COLO668 (cell line): ENCODE measurements around the gene PPP2R3B.
"Not testable (repeated sequence)": the region's sequence is repeated elsewhere in the genome, so short reads cannot be mapped to it uniquely, and the experiment has no call there.

ENCODE experiments used
- DNase-seq: peaks from one replicate; lab custom pipeline; 2025; ENCODE audit not compliant: unreplicated experiment; lab: John Stamatoyannopoulos, UW

The PPP2R3B gene

DNA sequence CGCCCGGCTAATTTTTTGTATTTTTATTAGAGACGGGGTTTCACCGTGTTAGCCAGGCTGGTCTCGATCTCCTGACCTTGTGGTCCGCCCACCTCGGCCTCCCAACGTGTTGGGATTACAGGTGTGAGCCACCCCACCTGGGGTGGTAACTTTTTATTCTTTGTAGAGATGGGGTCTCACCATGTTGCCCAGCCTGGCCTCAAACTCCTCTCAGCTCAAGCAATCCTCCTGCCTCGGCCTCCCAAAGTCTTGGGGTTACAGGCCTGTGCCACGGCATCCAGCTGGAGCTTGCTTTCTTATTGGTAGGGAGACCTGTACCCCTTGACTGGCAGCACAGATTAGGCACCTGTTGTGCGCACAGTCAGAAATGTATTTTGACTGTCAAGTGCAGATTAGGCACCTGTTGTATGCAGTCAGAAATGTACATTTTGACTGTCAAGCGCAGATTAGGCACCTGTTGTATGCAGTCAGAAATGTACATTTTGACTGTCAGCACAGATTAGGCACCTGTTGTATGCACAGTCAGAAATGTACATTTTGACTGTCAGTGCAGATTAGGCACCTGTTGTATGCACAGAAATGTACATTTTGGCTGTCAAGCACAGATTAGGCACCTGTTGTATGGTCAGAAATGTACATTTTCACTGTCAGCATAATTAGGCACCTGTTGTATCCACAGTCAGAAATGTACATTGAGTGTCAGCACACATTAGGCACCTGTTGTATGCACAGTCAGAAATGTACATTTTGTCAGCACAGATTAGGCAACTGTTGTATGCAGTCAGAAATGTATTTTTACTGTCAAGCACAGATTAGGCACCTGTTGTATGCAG lies 80.7 kb downstream of the PPP2R3B start:
- not testable (repeated sequence) for DNase-seq

DNA sequence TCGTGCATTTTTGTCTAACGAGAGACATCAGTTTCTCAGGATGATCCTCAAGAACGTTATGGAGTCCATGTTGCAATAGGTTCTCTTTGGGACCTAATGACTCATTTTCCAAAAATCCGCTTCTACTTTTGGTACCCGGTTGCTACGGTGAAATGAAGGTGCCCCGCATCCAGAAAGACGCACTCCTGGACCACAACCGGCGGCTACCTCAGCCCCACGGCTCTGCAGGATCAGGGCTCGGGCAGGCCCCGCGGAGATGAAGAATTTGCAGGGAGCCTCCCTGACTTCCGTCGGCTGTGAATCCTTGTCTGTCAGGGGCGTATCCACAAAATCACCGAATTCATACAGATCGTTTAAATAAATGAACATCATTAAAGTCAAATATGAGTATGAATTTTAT lies 83.7 kb downstream of the PPP2R3B start:
- DNase-seq: no peak

DNA sequence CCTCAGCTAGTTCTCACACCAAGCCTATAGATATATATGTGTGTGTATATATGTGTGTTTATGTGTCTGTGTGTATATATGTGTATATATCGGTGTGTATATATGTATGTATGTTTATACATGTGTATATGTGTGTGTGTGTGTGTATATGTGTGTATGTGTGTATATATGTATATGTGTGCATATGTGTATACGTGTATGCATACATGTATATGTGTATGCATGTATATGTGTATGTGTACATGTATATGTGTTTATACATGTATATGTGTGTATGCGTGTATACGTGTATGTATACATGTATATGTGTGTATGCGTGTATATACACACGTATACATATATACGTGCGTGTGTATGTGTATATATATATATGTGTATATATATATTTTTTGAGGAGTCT lies 86.4 kb downstream of the PPP2R3B start:
- no peak for DNase-seq

DNA sequence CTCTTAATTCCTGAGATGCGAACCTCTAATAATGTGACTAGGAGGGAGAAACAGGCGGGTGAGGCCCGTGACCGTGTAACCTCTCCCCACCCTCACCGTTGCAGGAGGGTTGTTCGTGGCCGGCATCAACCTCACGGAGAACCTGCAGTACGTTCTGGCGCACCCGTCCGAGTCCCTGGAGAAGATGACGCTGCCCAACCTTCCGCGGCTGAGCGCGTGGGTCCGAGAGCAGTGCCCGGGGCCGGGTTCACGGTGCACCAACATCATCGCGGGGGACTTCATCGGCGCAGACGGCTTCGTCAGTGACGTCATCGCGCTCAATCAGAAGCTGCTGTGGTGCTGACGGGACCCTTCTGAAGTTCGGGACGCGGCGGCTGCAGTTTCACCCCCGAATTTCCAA lies 87.7 kb downstream of the PPP2R3B start:
- no peak for DNase-seq

DNA sequence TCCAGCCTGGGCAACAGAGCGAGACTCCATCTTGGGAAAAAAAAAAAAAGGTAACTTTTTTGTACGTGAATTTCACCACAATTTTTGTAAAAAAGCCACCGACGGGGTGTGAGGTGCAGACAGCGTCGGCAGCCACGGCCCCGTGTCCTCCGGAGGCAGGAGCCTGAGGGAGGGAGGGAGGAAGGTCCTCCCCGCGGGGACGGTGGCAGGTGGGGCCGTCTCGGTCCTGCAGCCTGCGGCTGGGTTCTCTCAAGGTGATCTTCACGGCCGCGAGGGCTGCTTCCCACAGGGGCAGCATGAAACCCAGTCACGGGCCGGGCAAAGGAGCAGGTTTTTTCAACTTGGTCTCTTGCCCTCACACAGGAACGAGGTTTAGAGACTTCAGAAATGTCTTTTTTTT lies 91.6 kb downstream of the PPP2R3B start:
- DNase-seq: no peak

DNA sequence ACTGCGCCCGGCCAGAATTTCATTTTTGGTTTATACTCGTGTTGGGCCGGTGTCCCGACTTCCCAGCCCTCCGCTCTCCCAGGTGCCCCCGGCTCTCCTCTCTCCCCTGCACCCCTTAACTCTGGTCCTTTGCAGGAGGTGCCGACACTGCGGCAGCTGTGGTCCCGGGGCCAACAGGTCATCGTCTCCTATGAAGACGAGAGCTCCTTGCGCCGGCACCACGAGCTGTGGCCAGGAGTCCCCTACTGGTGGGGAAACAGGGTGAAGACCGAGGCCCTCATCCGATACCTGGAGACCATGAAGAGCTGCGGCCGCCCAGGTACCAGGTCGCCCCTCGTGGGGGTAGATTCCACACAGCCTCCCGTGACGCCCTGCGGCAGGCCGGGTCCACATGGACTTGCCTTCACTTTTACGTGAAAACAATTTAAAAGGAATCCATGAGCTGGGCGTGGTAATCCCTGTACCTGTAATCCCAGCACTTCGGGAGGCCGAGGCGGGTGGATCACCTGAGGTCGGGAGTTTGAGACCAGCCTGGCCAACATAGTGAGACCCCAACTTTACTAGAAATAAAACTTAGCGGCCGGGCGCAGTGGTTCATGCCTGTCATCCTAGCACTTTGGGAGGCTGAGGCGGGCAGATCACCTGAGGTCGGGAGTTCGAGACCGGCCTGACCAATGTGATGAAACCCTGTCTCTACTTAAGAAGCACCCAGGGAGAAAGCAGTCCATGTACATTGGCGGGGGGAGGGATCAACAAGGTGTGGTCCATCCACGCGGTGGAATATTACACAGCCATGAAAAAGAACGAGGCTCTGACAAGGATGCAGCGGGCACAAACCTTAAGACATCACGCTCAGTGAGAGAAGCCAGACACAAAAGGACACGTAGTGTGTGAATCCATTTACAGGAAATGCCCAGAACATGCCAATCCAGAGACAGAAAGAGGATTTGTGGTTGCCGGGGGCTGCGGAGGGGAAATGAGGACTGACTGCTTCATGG lies 93.5 kb downstream of the PPP2R3B start:
- no peak for DNase-seq

DNA sequence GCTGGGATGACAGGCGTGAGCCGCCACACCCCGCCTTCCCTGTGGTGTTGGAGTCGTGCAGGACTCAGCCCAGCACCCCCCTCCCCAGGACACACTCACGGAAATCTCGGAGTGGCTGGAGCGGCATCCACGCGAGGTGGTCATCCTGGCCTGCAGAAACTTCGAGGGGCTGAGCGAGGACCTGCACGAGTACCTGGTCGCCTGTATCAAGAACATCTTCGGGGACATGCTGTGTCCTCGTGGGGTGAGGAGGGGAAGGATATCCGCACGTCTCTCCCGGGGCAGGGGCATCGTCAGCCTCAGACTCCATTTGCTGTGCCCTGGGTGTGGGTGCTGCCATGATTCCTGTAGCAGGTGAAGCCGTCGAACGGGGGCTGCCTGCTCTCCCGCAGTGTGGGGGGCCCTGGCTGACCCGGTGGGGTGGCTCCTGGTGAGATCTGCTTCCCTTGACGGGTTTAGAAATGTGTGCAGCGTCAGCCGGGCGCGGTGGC lies 95.3 kb downstream of the PPP2R3B start:
- DNase-seq: no peak

DNA sequence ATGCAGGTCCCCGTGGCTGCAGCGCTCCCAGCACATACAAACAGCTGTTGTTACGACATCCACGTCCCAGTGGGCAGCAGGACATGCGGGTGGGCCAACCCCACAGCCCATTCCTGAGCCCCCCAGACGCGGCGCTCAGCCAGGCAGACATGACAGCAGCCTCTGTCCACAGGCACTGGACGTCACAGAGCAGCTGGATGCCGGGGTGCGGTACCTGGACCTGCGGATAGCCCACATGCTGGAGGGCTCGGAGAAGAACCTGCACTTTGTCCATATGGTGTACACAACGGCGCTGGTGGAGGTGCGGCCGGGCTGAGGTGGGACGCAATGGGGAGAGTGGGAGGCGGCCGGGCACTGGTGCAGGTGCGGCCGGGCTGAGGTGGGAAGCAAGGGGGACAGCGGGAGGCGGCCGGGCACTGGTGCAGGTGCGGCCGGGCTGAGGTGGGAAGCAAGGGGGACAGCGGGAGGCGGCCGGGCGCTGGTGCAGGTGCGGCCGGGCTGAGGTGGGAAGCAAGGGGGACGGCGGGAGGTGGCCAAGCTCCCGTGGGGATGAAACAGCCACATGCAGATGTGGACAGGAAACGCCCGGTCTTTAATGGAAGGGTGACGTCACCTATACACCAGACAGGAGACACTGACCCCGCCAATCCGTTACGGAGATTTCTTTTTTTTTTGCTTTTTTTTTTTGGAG lies 96.1 kb downstream of the PPP2R3B start:
- DNase-seq: no peak

DNA sequence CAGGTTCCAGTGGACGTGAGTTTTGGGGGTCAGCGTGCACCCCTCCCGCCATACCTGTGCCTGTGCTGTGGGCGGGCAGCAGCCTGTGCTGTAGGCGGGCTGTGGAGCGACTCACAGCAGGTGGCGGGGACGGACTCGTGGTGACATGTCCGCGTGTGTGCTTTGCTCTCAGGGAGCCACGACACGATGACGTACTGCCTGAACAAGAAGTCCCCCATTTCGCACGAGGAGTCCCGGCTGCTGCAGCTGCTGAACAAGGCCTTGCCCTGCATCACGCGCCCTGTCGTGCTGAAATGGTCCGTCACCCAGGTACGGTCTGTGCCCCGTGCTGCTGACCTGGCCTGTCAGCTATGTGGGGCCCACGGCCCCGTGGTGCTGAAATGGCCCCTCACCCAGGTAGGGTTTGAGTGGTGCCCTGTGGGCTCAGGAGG lies 98.1 kb downstream of the PPP2R3B start:
- DNase-seq: no peak

DNA sequence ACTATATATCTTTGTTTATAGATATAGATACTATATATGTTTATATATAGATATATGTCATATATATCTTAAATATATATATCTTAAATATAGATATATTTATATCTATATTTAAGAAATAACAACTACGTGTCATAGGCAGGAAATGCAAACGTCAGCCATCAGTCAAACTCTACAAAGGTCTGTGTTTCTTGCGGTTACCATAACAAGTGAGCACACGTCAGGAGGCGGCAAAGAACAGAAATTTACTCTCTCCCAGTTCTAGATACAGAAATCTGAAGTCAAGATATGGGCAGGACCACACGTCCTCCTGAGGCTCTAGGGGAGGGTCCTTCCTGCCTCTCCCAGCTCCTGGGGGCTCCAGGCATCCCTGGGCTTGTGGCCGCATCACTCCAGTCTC lies 99.0 kb downstream of the PPP2R3B start:
- DNase-seq: no peak

DNA sequence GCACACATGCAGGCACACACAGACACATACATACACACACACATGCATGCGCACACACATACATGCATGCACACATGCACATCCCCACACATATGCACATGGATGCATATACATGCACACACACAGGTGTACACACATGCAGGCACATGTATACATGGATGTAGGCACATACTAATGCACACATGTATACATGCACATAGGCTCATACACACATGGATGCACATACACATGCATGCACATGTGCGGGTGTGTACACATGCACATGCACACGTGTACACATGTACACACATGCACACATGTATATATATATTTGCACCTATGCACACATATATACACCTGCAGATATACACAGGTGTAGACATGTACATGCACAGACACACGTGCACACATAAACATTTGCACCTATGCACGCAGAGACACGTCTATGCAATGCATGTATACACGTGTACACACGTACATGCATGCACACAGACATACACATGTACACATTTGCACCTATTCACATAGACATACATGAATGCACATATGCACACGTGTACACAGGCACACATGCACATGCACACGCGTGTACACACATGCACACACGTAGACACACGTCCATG lies 101.5 kb downstream of the PPP2R3B start:
- DNase-seq: no peak
